Endothelial cell of umbilical vein (primary cell): Measurements from ENCODE around the gene ERO1B. TPM values are rescaled to one million over a fixed set of nuclear protein-coding genes. Genes with fewer than 3 reads are reported as not detected.

ENCODE experiments used
- BruUV-seq: library from RNA; stranded (reverse); fragments of 400-500 nt; replicated peaks from 2 replicates; lab custom pipeline; 2021; lab: Mats Ljungman, UMichigan
- CTCF ChIA-PET: fragments of 300-600, 350-600 bp; sonication (Branson Sonifier 250); formaldehyde crosslinking; loops from one replicate; lab custom pipeline; 2021; ENCODE audit warnings: antibody characterized with exemption, inconsistent platforms; lab: Charles Lee
- POLR2A ChIA-PET: fragments of 300-600, 350-600 bp; sonication (Branson Sonifier 250); formaldehyde crosslinking; loops from one replicate; lab custom pipeline; 2021; ENCODE audit warnings: antibody characterized with exemption, inconsistent platforms; lab: Charles Lee
- DNase-seq: peaks from one replicate; pipeline ENCODE4 v3.0.0-alpha.2; 2011; ENCODE audit warnings: low read depth, low spot score
- FAIRE-seq: peaks from 2 replicates; lab custom pipeline; 2011; peaks lifted over from hg19 to GRCh38; lab: Jason Lieb, UNC
- H2AFZ ChIP-seq: 2 replicates; pipeline ENCODE4 v1.6.0; 2012; ENCODE audit warnings: low read depth, low read length, control low read depth, inconsistent platforms
- H3K27ac ChIP-seq: 2 replicates; pipeline ENCODE4 v1.5.1; 2011; ENCODE audit warnings: low read depth, mild to moderate bottlenecking, control low read depth, low read length, moderate library complexity; ENCODE audit not compliant: insufficient read depth
- H3K27me3 ChIP-seq, 2 experiments: 2 replicates each; pipeline versions ENCODE4 v1.6.0 to v1.6.1; 2011; ENCODE audit warnings: low read length in 2 of 2, mixed read lengths in 1 of 2; ENCODE audit not compliant: control insufficient read depth in 2 of 2, insufficient read depth in 2 of 2
- H3K36me3 ChIP-seq, 2 experiments: 2 replicates in 1 of 2; 3 replicates in 1 of 2; pipeline ENCODE4 v1.5.1; 2011; ENCODE audit warnings: low read length in 2 of 2, mild to moderate bottlenecking in 1 of 2, moderate library complexity in 1 of 2; ENCODE audit not compliant: control insufficient read depth in 2 of 2, insufficient read depth in 2 of 2; ENCODE audit errors: extremely low read depth in 1 of 2
- H3K4me1 ChIP-seq: 3 replicates; pipeline ENCODE4 v1.5.1; 2011; ENCODE audit warnings: mild to moderate bottlenecking, low read length; ENCODE audit not compliant: control insufficient read depth, insufficient read depth; ENCODE audit errors: extremely low read depth
- H3K4me2 ChIP-seq: 2 replicates; pipeline ENCODE4 v1.6.1; 2011; ENCODE audit warnings: low read length, control low read depth, mixed read lengths; ENCODE audit not compliant: insufficient read depth
- H3K4me3 ChIP-seq, 3 experiments: fragments of 200-600 bp in 1 of 3; sonication (generic), shearing (Covaris generic) in 1 of 3; replicated peaks in 1 of 3; 2 replicates each; pipeline ENCODE4 v1.5.1; 2011 to 2016; ENCODE audit warnings: control low read depth in 3 of 3, low read length in 3 of 3, mild to moderate bottlenecking in 2 of 3, inconsistent platforms in 1 of 3, low read depth in 1 of 3, moderate library complexity in 1 of 3; ENCODE audit not compliant: insufficient read depth in 1 of 3
- H3K79me2 ChIP-seq: 2 replicates; pipeline ENCODE4 v1.6.0; 2012; ENCODE audit warnings: low read length, inconsistent platforms; ENCODE audit not compliant: control insufficient read depth, insufficient read depth
- H3K9ac ChIP-seq: replicated peaks from 2 replicates; pipeline ENCODE3; 2011; ENCODE audit warnings: low read length, control low read depth; ENCODE audit not compliant: insufficient read depth; ENCODE audit errors: extremely low read depth
- H3K9me1 ChIP-seq: replicated peaks from 3 replicates; pipeline ENCODE4 v1.6.0; 2011; ENCODE audit warnings: mild to moderate bottlenecking, low read length; ENCODE audit not compliant: control insufficient read depth, insufficient read depth; ENCODE audit errors: extremely low read depth
- H3K9me3 ChIP-seq: replicated peaks from 2 replicates; pipeline ENCODE4 v1.5.1; 2012; ENCODE audit warnings: low read length, inconsistent platforms; ENCODE audit not compliant: control insufficient read depth, insufficient read depth
- H4K20me1 ChIP-seq: replicated peaks from 2 replicates; pipeline ENCODE3; 2011; ENCODE audit warnings: mild to moderate bottlenecking, low read length; ENCODE audit not compliant: control insufficient read depth, insufficient read depth; ENCODE audit errors: extremely low read depth
- EZH2 ChIP-seq: IDR thresholded peaks from 2 replicates; pipeline ENCODE4 v1.6.1; 2012; ENCODE audit warnings: borderline replicate concordance, low read depth, mild to moderate bottlenecking, moderate library complexity, low read length, inconsistent platforms; ENCODE audit not compliant: severe bottlenecking
- FOS ChIP-seq: IDR thresholded peaks from 2 replicates; pipeline ENCODE4 v1.6.1; 2011; ENCODE audit warnings: mild to moderate bottlenecking, low read length, moderate library complexity, borderline replicate concordance; ENCODE audit not compliant: insufficient read depth
- GATA2 ChIP-seq: IDR thresholded peaks from 2 replicates; pipeline ENCODE4 v1.7.0; 2011; ENCODE audit warnings: low read depth, mild to moderate bottlenecking, moderate library complexity, mixed read lengths, low read length; ENCODE audit not compliant: insufficient read length, insufficient read depth
- JUN ChIP-seq: IDR thresholded peaks from 2 replicates; pipeline ENCODE4 v1.6.1; 2011; ENCODE audit warnings: borderline replicate concordance, low read depth; ENCODE audit not compliant: insufficient read length, insufficient read depth
- MYC ChIP-seq: IDR thresholded peaks from one replicate; pipeline ENCODE4 v1.6.1; 2011; ENCODE audit warnings: mild to moderate bottlenecking, low read depth, low read length
- POLR2A ChIP-seq: IDR thresholded peaks from 2 replicates; pipeline ENCODE4 v1.6.1; 2012; ENCODE audit warnings: low read depth, mild to moderate bottlenecking, control low read depth, low read length
- POLR2AphosphoS5 ChIP-seq: IDR thresholded peaks from 2 replicates; pipeline ENCODE4 v1.6.1; 2012; ENCODE audit warnings: low read depth, mild to moderate bottlenecking, control low read depth, low read length, moderate library complexity; ENCODE audit not compliant: insufficient read depth
- dilution Hi-C: fragments of 300-500 bp; cut with MboI; formaldehyde crosslinking; loops from one replicate; pipeline ENCODE4 v1.15.0; 2019; ENCODE audit warnings: low sequenced_read_pairs; ENCODE audit not compliant: extremely low pct_ligation_motif_present
- intact Hi-C: fragments of 100-400 bp; cut with micrococcal nuclease; formaldehyde crosslinking; loops from one replicate; pipeline ENCODE4 v1.10.0; 2022
- polyA plus RNA-seq, 4 experiments: library from polyadenylated mRNA; depleted of rRNA in 3 of 4; stranded (reverse) in 3 of 4; unstranded in 1 of 4; fragments of >200 nt; gene quantifications; 2 replicates each; pipeline versions ENCODE4 v1.2.1 to v1.2.3, GENCODE V29; 2011 to 2012; ENCODE audit warnings: missing spikeins in 1 of 4
- total RNA-seq: library from RNA; stranded (reverse); gene quantifications from 2 replicates; pipeline ENCODE4 v1.2.3, GENCODE V29; 2021
- TF ChIP-seq, protein P1 (sequence below), 2 donors: IDR thresholded peaks; 1 replicate in 1 of 2; 2 replicates in 1 of 2; pipeline ENCODE4 v1.5.1; 2011; ENCODE audit warnings: low read length in 2 of 2, mild to moderate bottlenecking in 2 of 2, moderate library complexity in 2 of 2, control low read depth in 1 of 2, inconsistent platforms in 1 of 2, low read depth in 1 of 2; ENCODE audit not compliant: insufficient read depth in 1 of 2; ENCODE audit errors: extremely low read depth in 1 of 2
- TF ChIP-seq, protein P2 (sequence below): IDR thresholded peaks from 2 replicates; pipeline ENCODE4 v1.6.1; 2011; ENCODE audit not compliant: insufficient read depth, insufficient read length

Gene ERO1B
- total and polyA plus RNA-seq, 2 donors (not counting 3 experiments of a cell fraction or from before 2014, with no cell fraction given), result 1.9 to 3.6 TPM

DNA sequence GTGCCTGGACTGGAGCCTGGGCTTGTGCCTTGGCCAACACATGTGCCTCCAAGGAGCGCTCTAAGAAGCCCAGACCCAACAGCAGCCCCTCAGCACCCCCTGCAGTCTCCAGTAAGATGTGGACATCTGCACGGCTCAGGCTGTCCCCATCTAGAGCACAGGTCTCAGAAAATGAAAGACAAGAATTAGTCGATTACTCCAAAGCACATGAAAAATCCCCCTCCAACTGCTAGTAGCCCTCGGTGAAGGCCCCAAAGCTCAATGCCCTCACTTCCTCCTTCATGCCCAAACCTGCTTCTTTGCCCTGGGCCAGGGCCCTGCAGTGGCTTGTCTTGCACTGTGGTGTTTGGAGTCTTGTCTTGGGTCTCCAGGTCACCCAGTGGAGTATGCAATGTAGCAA lies 21.9 kb upstream of the ERO1B start:
- FAIRE-seq (no peak), DNase-seq (no peak)
- no peak overlapping the region for H2AFZ ChIP-seq
- no peaks in the 10 kb centered on the region for H3K27me3 ChIP-seq
- POLR2A ChIA-PET, result no interaction called here
- H3K9me1 ChIP-seq, result no peaks in the 10 kb centered on the region
- no peaks in the 10 kb centered on the region for H3K79me2 ChIP-seq
- intact Hi-C loops (no loop called here), dilution Hi-C loops (no loop called here)
- no peak overlapping the region for H3K9ac ChIP-seq
- H3K27ac ChIP-seq, result no peak overlapping the region
- no peak for TF ChIP-seq JUN
- TF ChIP-seq, protein P1, sequence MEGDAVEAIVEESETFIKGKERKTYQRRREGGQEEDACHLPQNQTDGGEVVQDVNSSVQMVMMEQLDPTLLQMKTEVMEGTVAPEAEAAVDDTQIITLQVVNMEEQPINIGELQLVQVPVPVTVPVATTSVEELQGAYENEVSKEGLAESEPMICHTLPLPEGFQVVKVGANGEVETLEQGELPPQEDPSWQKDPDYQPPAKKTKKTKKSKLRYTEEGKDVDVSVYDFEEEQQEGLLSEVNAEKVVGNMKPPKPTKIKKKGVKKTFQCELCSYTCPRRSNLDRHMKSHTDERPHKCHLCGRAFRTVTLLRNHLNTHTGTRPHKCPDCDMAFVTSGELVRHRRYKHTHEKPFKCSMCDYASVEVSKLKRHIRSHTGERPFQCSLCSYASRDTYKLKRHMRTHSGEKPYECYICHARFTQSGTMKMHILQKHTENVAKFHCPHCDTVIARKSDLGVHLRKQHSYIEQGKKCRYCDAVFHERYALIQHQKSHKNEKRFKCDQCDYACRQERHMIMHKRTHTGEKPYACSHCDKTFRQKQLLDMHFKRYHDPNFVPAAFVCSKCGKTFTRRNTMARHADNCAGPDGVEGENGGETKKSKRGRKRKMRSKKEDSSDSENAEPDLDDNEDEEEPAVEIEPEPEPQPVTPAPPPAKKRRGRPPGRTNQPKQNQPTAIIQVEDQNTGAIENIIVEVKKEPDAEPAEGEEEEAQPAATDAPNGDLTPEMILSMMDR (IDR thresholded peaks at IDR 0.05; ENCODE audit: extremely low read depth in 1 of 2, insufficient read depth in 1 of 2, low read depth in 1 of 2, low read length in 2 of 2), result no peak
- TF ChIP-seq POLR2AphosphoS5, result no peak
- BruUV-seq, result no TSS peak
- H3K4me3 ChIP-seq, result no peak overlapping the region
- H3K36me3 ChIP-seq, result no peaks in the 10 kb centered on the region
- H3K4me1 ChIP-seq, result no peaks in the 10 kb centered on the region
- CTCF ChIA-PET, result no interaction called here
- H3K4me2 ChIP-seq, result no peak overlapping the region
- H4K20me1 ChIP-seq, result no peaks in the 10 kb centered on the region
- H3K9me3 ChIP-seq, result no peaks in the 10 kb centered on the region

DNA sequence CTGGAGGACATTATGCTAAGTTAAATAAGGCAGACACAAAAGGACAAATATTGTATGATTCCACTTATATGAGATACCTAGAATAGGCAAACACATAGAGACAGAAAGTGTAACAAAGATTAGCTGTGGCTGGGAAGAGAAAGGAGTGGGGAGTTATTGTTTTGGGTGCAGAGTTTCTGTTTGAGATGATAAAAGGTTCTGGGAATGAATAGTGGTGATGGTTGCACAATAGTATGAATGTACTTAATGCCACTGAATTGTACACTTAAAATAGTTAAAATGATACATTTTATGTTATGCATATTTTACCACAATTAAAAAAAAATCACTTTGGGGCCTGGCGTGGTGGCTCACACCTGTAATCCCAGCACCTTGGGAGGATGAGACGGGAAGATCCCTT lies 21.2 kb upstream of the ERO1B start:
- Histone ChIP-seq H2AFZ (no peak overlapping the region), H3K4me2 (no peak overlapping the region), H3K9me3 (no peaks in the 10 kb centered on the region), H3K9me1 (no peaks in the 10 kb centered on the region), H3K27me3 (no peaks in the 10 kb centered on the region), H4K20me1 (no peaks in the 10 kb centered on the region), H3K4me1 (no peaks in the 10 kb centered on the region), H3K27ac (no peak overlapping the region), H3K79me2 (no peaks in the 10 kb centered on the region), H3K9ac (no peak overlapping the region), H3K4me3 (no peak overlapping the region), H3K36me3 (no peaks in the 10 kb centered on the region)
- TF ChIP-seq FOS, result no peak
- no peak for TF ChIP-seq MYC
- no peak for TF ChIP-seq POLR2AphosphoS5
- no peak for TF ChIP-seq POLR2A
- TF ChIP-seq, protein P1 (IDR thresholded peaks at IDR 0.05; ENCODE audit: extremely low read depth in 1 of 2, insufficient read depth in 1 of 2, low read depth in 1 of 2, low read length in 2 of 2), result no peak
- TF ChIP-seq GATA2, result no peak
- no peak for TF ChIP-seq EZH2
- TF ChIP-seq, protein P2, sequence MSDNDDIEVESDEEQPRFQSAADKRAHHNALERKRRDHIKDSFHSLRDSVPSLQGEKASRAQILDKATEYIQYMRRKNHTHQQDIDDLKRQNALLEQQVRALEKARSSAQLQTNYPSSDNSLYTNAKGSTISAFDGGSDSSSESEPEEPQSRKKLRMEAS, result no peak
- no peak for TF ChIP-seq JUN
- BruUV-seq, result no TSS peak
- FAIRE-seq (no peak), DNase-seq (no peak)
- ChIA-PET CTCF (no interaction called here), POLR2A (no interaction called here)
- dilution Hi-C loops, result no loop called here
- intact Hi-C loops, result no loop called here
